GM12878 (cell line): Measurements from ENCODE around the gene ADAM10. TPM values are rescaled to one million over a fixed set of nuclear protein-coding genes. Genes with fewer than 3 reads are reported as not detected.

Experiments
- ATAC-seq: fragments of 200-7000 bp; cut with Tn5 transposase; 3 replicates; pipeline ENCODE4 v1.9.1; 2020; ENCODE audit warnings: mild to moderate bottlenecking, moderate library complexity
- BruUV-seq: library from RNA; stranded (reverse); fragments of 400-500 nt; replicated peaks from 2 replicates; lab custom pipeline; 2021; lab: Mats Ljungman, UMichigan
- CTCF ChIA-PET: fragments of 300-600 bp; sonication (Branson Sonifier 250); formaldehyde crosslinking; extraction: SDS; loops from one replicate; lab custom pipeline; 2021; ENCODE audit warnings: inconsistent platforms; lab: Yijun Ruan, JAX
- POLR2A ChIA-PET: fragments of 350-600 bp; formaldehyde crosslinking; extraction: SDS; loops from one replicate; lab custom pipeline; 2021; ENCODE audit warnings: inconsistent platforms; lab: Charles Lee
- RAD21 ChIA-PET: fragments of 300-600 bp; sonication (Branson Sonifier 250); formaldehyde crosslinking; loops from one replicate; lab custom pipeline; 2023; ENCODE audit warnings: antibody characterized with exemption; ENCODE audit not compliant: unreplicated experiment; lab: Charles Lee
- SMC1A ChIA-PET: fragments of 300-600 bp; sonication (Branson Sonifier 250); formaldehyde crosslinking; loops from one replicate; lab custom pipeline; 2023; ENCODE audit not compliant: unreplicated experiment, uncharacterized antibody; lab: Charles Lee
- DNase-seq: peaks from one replicate; pipeline ENCODE4 v3.0.0-alpha.2; 2011; ENCODE audit warnings: low read depth, low spot score
- FAIRE-seq: peaks from 3 replicates; lab custom pipeline; 2011; peaks lifted over from hg19 to GRCh38; lab: Jason Lieb, UNC
- H2AFZ ChIP-seq: 2 replicates; pipeline ENCODE4 v1.6.0; 2011; ENCODE audit warnings: low read depth, low read length, control low read depth; ENCODE audit not compliant: control insufficient read depth
- H3K27ac ChIP-seq: 2 replicates; pipeline ENCODE4 v1.5.1; 2011; ENCODE audit warnings: control low read depth; ENCODE audit not compliant: control insufficient read depth, insufficient read depth
- H3K27me3 ChIP-seq, 2 experiments: replicated peaks in 1 of 2; 2 replicates each; pipeline versions ENCODE4 v1.6.0 to v1.6.1; 2011; ENCODE audit warnings: low read length in 1 of 2; ENCODE audit not compliant: control insufficient read depth in 2 of 2, insufficient read depth in 2 of 2
- H3K36me3 ChIP-seq, 2 experiments: 2 replicates each; pipeline ENCODE4 v1.5.1; 2011; ENCODE audit warnings: low read length in 1 of 2; ENCODE audit not compliant: control insufficient read depth in 2 of 2, insufficient read depth in 2 of 2
- H3K4me1 ChIP-seq: 2 replicates; pipeline ENCODE4 v1.6.1; 2011; ENCODE audit warnings: mild to moderate bottlenecking, low read length, moderate library complexity, mixed read lengths; ENCODE audit not compliant: control insufficient read depth, insufficient read depth
- H3K4me2 ChIP-seq: 2 replicates; pipeline ENCODE4 v1.6.0; 2011; ENCODE audit warnings: control low read depth; ENCODE audit not compliant: control insufficient read depth, insufficient read depth
- H3K4me3 ChIP-seq: fragments of 200-600 bp; sonication (generic); 2 replicates; pipeline ENCODE4 v1.5.1; 2016
- H3K79me2 ChIP-seq: 2 replicates; pipeline ENCODE4 v1.6.0; 2011; ENCODE audit warnings: low read length; ENCODE audit not compliant: control insufficient read depth, insufficient read depth
- H3K9ac ChIP-seq: 2 replicates; pipeline ENCODE4 v1.8.0; 2011; ENCODE audit warnings: low read length, control low read depth, mixed read lengths; ENCODE audit not compliant: control insufficient read depth, insufficient read depth
- H3K9me3 ChIP-seq: replicated peaks from 3 replicates; pipeline ENCODE4 v1.5.1; 2011; ENCODE audit warnings: mild to moderate bottlenecking, low read length; ENCODE audit not compliant: control insufficient read depth, insufficient read depth
- H4K20me1 ChIP-seq: 2 replicates; pipeline ENCODE4 v1.6.0; 2011; ENCODE audit not compliant: control insufficient read depth, insufficient read depth
- NR2F1 ChIP-seq: fragments of 450-650 bp; conservative IDR thresholded peaks from 2 replicates; pipeline ENCODE4 v1.6.1; 2017; ENCODE audit warnings: mild to moderate bottlenecking
- PKNOX1 ChIP-seq: fragments of 450-650 bp; IDR thresholded peaks from 2 replicates; pipeline ENCODE4 v1.6.1; 2016; ENCODE audit warnings: mild to moderate bottlenecking
- RAD21 ChIP-seq: IDR thresholded peaks from 2 replicates; pipeline ENCODE4 v1.6.1; 2011; ENCODE audit warnings: mild to moderate bottlenecking, low read depth, low read length, moderate library complexity; ENCODE audit not compliant: insufficient read depth
- SMC3 ChIP-seq: IDR thresholded peaks from 2 replicates; pipeline ENCODE4 v1.6.1; 2011; ENCODE audit warnings: low read length, improper control_type of control experiment, borderline replicate concordance
- WGBS: methylation state at CpG from one replicate; pipeline ENCODE4 v1.1.6; 2016; ENCODE audit warnings: low lambda C conversion rate; ENCODE audit not compliant: insufficient replicate concordance, insufficient coverage; ENCODE audit errors: missing lambda C conversion rate; 5-methylcytosine and 5-hydroxymethylcytosine counted together
- in situ Hi-C: fragments of 300-500 bp; cut with MboI; formaldehyde crosslinking; loops from 9 replicates; pipeline ENCODE4 v1.14.3; 2018; ENCODE audit warnings: mixed read lengths
- intact Hi-C: fragments of 100-400 bp; cut with micrococcal nuclease; formaldehyde crosslinking; loops from one replicate; pipeline ENCODE4 v1.14.2; 2022; ENCODE audit not compliant: unreplicated experiment
- polyA plus RNA-seq, 11 experiments: library from polyadenylated mRNA; depleted of rRNA in 4 of 11; unstranded in 6 of 11; stranded (reverse) in 5 of 11; fragments of >200 nt; fragmentation: Nextera tagmentation in 4 of 11; fragmentation: Illumina TruSeq in 1 of 11; extraction: Ambion mirVana in 4 of 11; extraction: Trizol in 1 of 11; gene quantifications; 1 replicate in 1 of 11; 2 replicates in 10 of 11; pipeline versions ENCODE4 v1.2.1 to v1.2.3, GENCODE V29; 2011 to 2016; ENCODE audit warnings: inconsistent platforms in 2 of 11, missing spikeins in 2 of 11, low read depth in 1 of 11
- total RNA-seq, 4 experiments: library from RNA; depleted of rRNA in 3 of 4; stranded (reverse); fragments of >200 nt in 3 of 4; fragmentation: Illumina TruSeq in 1 of 4; extraction: Trizol in 1 of 4; gene quantifications; 2 replicates each; pipeline versions ENCODE4 v1.2.1 to v1.2.3, GENCODE V29; 2013 to 2021
- TF ChIP-seq, protein P1 (sequence below), 3 experiments: IDR thresholded peaks in 2 of 3; conservative IDR thresholded peaks in 1 of 3; 2 replicates each; pipeline ENCODE4 v1.5.1; 2011; ENCODE audit warnings: low read depth in 3 of 3, low read length in 3 of 3, mild to moderate bottlenecking in 3 of 3, control low read depth in 2 of 3, moderate library complexity in 2 of 3, inconsistent platforms in 1 of 3, mixed read lengths in 1 of 3; ENCODE audit not compliant: control insufficient read depth in 2 of 3, insufficient read depth in 1 of 3; ENCODE audit errors: extremely low read depth in 1 of 3

ADAM10 gene
- total and polyA plus RNA-seq, 10 of the 15 experiments (the other 5 are each of a cell fraction or from before 2014, with no cell fraction given): 10.0 to 88.9 (median 51.7) TPM

- Histone ChIP-seq H3K4me3 (no peak overlapping the region), H3K9me3 (no peaks in the 10 kb centered on the region), H4K20me1 (no peaks in the 10 kb centered on the region), H3K27ac (no peak overlapping the region), H3K79me2 (no peaks in the 10 kb centered on the region), H3K4me2 (no peak overlapping the region), H3K9ac (no peak overlapping the region), H2AFZ (no peak overlapping the region), H3K4me1 (no peaks in the 10 kb centered on the region), H3K36me3 (no peaks in the 10 kb centered on the region), H3K27me3 (no peaks in the 10 kb centered on the region)
- RAD21 ChIA-PET: interaction anchor here (0.7 to 3.1 kb wide), 4 partner anchors 34 to 530 kb away, joined by 3 to 23 read pairs (median 4); no protein-coding TSS in a partner anchor
- intact Hi-C loops: loop anchor here (10.0 kb wide), 1 partner anchor 483 kb away; no protein-coding TSS in a partner anchor
- peak; percentile 60; the same call in 1 of the 2 replicates for TF ChIP-seq SMC3
- TF ChIP-seq NR2F1: peak; percentile 81
- TF ChIP-seq, protein P1, sequence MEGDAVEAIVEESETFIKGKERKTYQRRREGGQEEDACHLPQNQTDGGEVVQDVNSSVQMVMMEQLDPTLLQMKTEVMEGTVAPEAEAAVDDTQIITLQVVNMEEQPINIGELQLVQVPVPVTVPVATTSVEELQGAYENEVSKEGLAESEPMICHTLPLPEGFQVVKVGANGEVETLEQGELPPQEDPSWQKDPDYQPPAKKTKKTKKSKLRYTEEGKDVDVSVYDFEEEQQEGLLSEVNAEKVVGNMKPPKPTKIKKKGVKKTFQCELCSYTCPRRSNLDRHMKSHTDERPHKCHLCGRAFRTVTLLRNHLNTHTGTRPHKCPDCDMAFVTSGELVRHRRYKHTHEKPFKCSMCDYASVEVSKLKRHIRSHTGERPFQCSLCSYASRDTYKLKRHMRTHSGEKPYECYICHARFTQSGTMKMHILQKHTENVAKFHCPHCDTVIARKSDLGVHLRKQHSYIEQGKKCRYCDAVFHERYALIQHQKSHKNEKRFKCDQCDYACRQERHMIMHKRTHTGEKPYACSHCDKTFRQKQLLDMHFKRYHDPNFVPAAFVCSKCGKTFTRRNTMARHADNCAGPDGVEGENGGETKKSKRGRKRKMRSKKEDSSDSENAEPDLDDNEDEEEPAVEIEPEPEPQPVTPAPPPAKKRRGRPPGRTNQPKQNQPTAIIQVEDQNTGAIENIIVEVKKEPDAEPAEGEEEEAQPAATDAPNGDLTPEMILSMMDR (IDR thresholded peaks at IDR 0.05 in 2 of 3, conservative IDR thresholded peaks at IDR 0.05 in 1 of 3; ENCODE audit: control insufficient read depth in 2 of 3, extremely low read depth in 1 of 3, insufficient read depth in 1 of 3, low read depth in 3 of 3, low read length in 3 of 3): peak; percentile 36 to 65 (median 44); a peak in 5 of 6 replicates
- TF ChIP-seq PKNOX1: no peak
- peak; percentile 72 for TF ChIP-seq RAD21
- SMC1A ChIA-PET: interaction anchor here (0.8 to 4.1 kb wide), 4 partner anchors 8 to 489 kb away, joined by 3 to 21 read pairs (median 6); partner anchors contain the start of genes ADAM10 and MINDY2
- in situ Hi-C loops: loop anchor here (5.0 kb wide), 1 partner anchor 491 kb away; no protein-coding TSS in a partner anchor
- ATAC-seq: peak; percentile 72
- CTCF ChIA-PET: interaction anchor here (0.8 to 4.4 kb wide), 8 partner anchors 80 to 545 kb away, joined by 3 to 30 read pairs (median 6); no protein-coding TSS in a partner anchor
- no peak for FAIRE-seq
- POLR2A ChIA-PET: interaction anchor here (0.7 kb wide), 1 partner anchor 316 kb away, joined by 3 read pairs; no protein-coding TSS in a partner anchor
- 5% methylated on average over 3 of the region's 3 CpGs for WGBS
- no peak for DNase-seq
- BruUV-seq: no TSS peak
Observed at GRCh38 chr15:58758141-58758540, 8.6 kb upstream of the ADAM10 start.
